MM.1S (cell line): ENCODE data around the gene SPATA45.

ENCODE experiments used
- DNase-seq: peaks from one replicate; pipeline ENCODE4 v3.0.0-alpha.2; 2015
- H2AFZ ChIP-seq: fragments of 300-600 bp; sonication (generic); 2 replicates; pipeline ENCODE4 v1.6.0; 2016; ENCODE audit warnings: antibody characterized with exemption, low read length
- H3F3A ChIP-seq: fragments of 300-600 bp; sonication (generic); 2 replicates; pipeline ENCODE4 v1.6.1; 2016; ENCODE audit warnings: mild to moderate bottlenecking, antibody characterized with exemption, low read length, moderate library complexity, mixed read lengths; ENCODE audit not compliant: insufficient read depth
- H3K27ac ChIP-seq: fragments of 300-600 bp; sonication (generic); 2 replicates; pipeline ENCODE4 v1.5.1; 2016; ENCODE audit warnings: mild to moderate bottlenecking, low read length
- H3K27me3 ChIP-seq: fragments of 300-600 bp; sonication (generic); replicated peaks from 2 replicates; pipeline ENCODE4 v1.6.0; 2016; ENCODE audit warnings: low read length; ENCODE audit not compliant: insufficient read depth
- H3K36me3 ChIP-seq: fragments of 300-600 bp; sonication (generic); replicated peaks from 2 replicates; pipeline ENCODE4 v1.6.1; 2016; ENCODE audit warnings: mild to moderate bottlenecking, low read length, mixed read lengths; ENCODE audit not compliant: insufficient read depth
- H3K4me1 ChIP-seq: fragments of 300-600 bp; sonication (generic); 2 replicates; pipeline ENCODE4 v1.6.1; 2016; ENCODE audit warnings: low read length, mixed read lengths
- H3K4me2 ChIP-seq: fragments of 300-600 bp; sonication (generic); 2 replicates; pipeline ENCODE4 v1.6.0; 2016; ENCODE audit warnings: low read depth, low read length
- H3K4me3 ChIP-seq: fragments of 300-600 bp; sonication (generic); 2 replicates; pipeline ENCODE4 v1.5.1; 2016; ENCODE audit warnings: low read length, mixed read lengths
- H3K79me2 ChIP-seq: fragments of 300-600 bp; sonication (generic); 2 replicates; pipeline ENCODE4 v1.6.1; 2016; ENCODE audit warnings: mixed run types, low read length, mixed read lengths
- H3K9ac ChIP-seq: fragments of 300-600 bp; sonication (generic); 2 replicates; pipeline ENCODE4 v1.6.1; 2016; ENCODE audit warnings: low read length, mixed read lengths
- H3K9me2 ChIP-seq: fragments of 300-600 bp; sonication (generic); replicated peaks from 2 replicates; pipeline ENCODE4 v1.6.1; 2016; ENCODE audit warnings: mild to moderate bottlenecking, low read length, mixed read lengths; ENCODE audit not compliant: insufficient read depth
- H3K9me3 ChIP-seq: fragments of 300-600 bp; sonication (generic); replicated peaks from 2 replicates; pipeline ENCODE4 v1.6.1; 2016; ENCODE audit warnings: mild to moderate bottlenecking, low read length, mixed read lengths; ENCODE audit not compliant: insufficient read depth
- H4K20me1 ChIP-seq: fragments of 300-600 bp; sonication (generic); 2 replicates; pipeline ENCODE4 v1.6.1; 2016; ENCODE audit warnings: mild to moderate bottlenecking, low read length, moderate library complexity, mixed read lengths; ENCODE audit not compliant: insufficient read depth
- CTCF ChIP-seq: fragments of 300-600 bp; sonication (generic); IDR thresholded peaks from 2 replicates; pipeline ENCODE4 v1.5.1; 2016; ENCODE audit warnings: antibody characterized with exemption, low read length, mixed read lengths
- EZH2 ChIP-seq: fragments of 300-600 bp; sonication (generic); optimal IDR thresholded peaks from 2 replicates; pipeline ENCODE3; 2017; ENCODE audit warnings: low read depth, mild to moderate bottlenecking, antibody characterized with exemption, low read length, mixed read lengths
- EZH2phosphoT487 ChIP-seq: fragments of 300-600 bp; sonication (generic); IDR thresholded peaks from 2 replicates; pipeline ENCODE4 v1.6.1; 2018; ENCODE audit warnings: antibody characterized with exemption, low read length

The SPATA45 gene

DNA sequence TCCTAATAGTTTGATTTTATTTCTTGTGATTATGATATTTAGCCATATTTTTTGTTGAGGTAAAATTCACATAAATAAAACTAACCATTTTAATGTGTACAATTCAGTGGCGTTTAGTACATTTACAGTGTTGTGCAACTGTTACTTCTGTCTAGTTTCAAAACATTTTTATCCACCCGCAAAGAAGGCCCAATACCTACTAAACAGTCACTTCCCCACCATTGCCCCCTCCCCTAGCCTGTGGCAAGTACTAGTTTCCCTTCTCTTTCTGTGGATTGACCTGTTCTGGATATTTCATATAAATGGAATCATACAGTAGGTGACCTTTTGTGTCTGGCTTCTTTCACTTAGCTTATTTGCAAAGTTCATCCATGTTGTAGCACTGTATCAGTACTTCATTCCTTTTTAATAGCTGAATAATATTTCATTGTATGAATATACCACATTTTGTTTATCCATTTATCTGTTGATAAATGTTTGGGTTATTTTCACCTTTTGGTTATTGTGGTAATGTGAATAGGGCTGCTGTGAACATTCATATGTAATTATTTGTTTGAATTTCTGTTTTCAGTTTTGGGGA lies 14.8 kb upstream of the SPATA45 start:
- Histone ChIP-seq H3K36me3 (0 out of 2 replicates have a peak, but pooled peaks cover 3% of the 10 kb centered on the region), H3K9me2 (no peaks in the 10 kb centered on the region), H3F3A (peaks cover 11% of the 10 kb centered on the region; the same call in 1 of the 2 replicates), H2AFZ (no peak overlapping the region), H3K27ac (no peak overlapping the region), H3K79me2 (peaks cover 40% of the 10 kb centered on the region), H3K4me1 (peaks cover 9% of the 10 kb centered on the region), H3K27me3 (no peaks in the 10 kb centered on the region), H3K9ac (no peak overlapping the region), H3K4me2 (no peak overlapping the region), H3K9me3 (no peaks in the 10 kb centered on the region), H4K20me1 (no peaks in the 10 kb centered on the region), H3K4me3 (no peak overlapping the region)
- TF ChIP-seq EZH2: no peak
- DNase-seq: no peak

GRCh38 chr1:212860713-212861581 lies 13.5 kb upstream of the SPATA45 start:
- no peak overlapping the region for H3K4me3 ChIP-seq
- H3K4me2 ChIP-seq: peak overlapping the region; percentile 39
- H3K9me3 ChIP-seq: no peaks in the 10 kb centered on the region
- no peak for TF ChIP-seq CTCF
- no peak for TF ChIP-seq EZH2phosphoT487
- TF ChIP-seq EZH2: no peak
- H3K9me2 ChIP-seq: no peaks in the 10 kb centered on the region
- H3K79me2 ChIP-seq: peaks cover 47% of the 10 kb centered on the region
- no peaks in the 10 kb centered on the region for H3K27me3 ChIP-seq
- H3F3A ChIP-seq: peaks cover 12% of the 10 kb centered on the region; the same call in 1 of the 2 replicates
- no peak overlapping the region for H2AFZ ChIP-seq
- H4K20me1 ChIP-seq: no peaks in the 10 kb centered on the region
- H3K4me1 ChIP-seq: peaks cover 14% of the 10 kb centered on the region
- no peak overlapping the region for H3K9ac ChIP-seq
- no peak overlapping the region for H3K27ac ChIP-seq
- DNase-seq: no peak
- H3K36me3 ChIP-seq: 0 out of 2 replicates have a peak, but pooled peaks cover 3% of the 10 kb centered on the region

GRCh38 chr1:212858461-212859265 lies 11.2 kb upstream of the SPATA45 start:
- peak overlapping the region; percentile 95 for H3K4me2 ChIP-seq
- peak overlapping the region; percentile 86 for H3K9ac ChIP-seq
- TF ChIP-seq EZH2phosphoT487 (no peak), CTCF (no peak), EZH2 (no peak)
- peak overlapping the region; percentile 71 for H3K4me3 ChIP-seq
- H3K27ac ChIP-seq: peak overlapping the region; percentile 22; the same call in 1 of the 2 replicates
- peak; percentile 29 for DNase-seq
- no peaks in the 10 kb centered on the region for H3K9me2 ChIP-seq
- H3K79me2 ChIP-seq: peaks cover 44% of the 10 kb centered on the region
- no peaks in the 10 kb centered on the region for H3K36me3 ChIP-seq
- no peaks in the 10 kb centered on the region for H3K9me3 ChIP-seq
- H2AFZ ChIP-seq: peak overlapping the region; percentile 77
- peaks cover 14% of the 10 kb centered on the region for H3K4me1 ChIP-seq
- H4K20me1 ChIP-seq: no peaks in the 10 kb centered on the region
- H3K27me3 ChIP-seq: no peaks in the 10 kb centered on the region
- peaks cover 8% of the 10 kb centered on the region; the same call in 1 of the 2 replicates for H3F3A ChIP-seq
